NOMO-1 treated with dmso at 0.1 percent for 144 hours (cell line): Measurements from ENCODE around the gene ELAVL3.
"Not testable (repeated sequence)": the region's sequence is repeated elsewhere in the genome, so short reads cannot be mapped to it uniquely, and the experiment has no call there.

ENCODE experiments used
- DNase-seq: peaks from one replicate; lab custom pipeline; 2025; ENCODE audit not compliant: unreplicated experiment; lab: John Stamatoyannopoulos, UW

Gene ELAVL3

DNA sequence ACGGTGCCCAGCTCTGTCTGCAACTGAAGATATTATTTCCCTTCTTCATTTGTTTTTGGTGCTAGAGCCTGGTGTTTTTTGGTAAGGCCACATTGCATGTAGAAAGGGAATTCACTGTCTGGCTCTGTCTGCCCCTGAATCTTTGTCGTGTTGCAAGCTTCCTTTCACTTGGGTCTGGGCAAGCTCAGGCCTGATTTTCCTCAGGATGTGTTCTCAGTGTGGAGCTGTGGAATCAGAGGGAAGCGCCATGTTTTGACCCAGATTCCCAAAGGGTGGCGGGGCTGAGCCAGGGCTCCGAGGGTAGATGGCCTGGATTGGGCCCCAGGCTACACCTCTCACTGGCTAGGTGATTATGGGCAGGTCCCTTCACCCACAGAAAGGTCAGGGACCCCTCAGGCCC lies 36.8 kb downstream of the ELAVL3 start:
- DNase-seq: no peak

GRCh38 chr19:11437955-11438354 lies 42.9 kb downstream of the ELAVL3 start:
- DNase-seq: no peak

DNA sequence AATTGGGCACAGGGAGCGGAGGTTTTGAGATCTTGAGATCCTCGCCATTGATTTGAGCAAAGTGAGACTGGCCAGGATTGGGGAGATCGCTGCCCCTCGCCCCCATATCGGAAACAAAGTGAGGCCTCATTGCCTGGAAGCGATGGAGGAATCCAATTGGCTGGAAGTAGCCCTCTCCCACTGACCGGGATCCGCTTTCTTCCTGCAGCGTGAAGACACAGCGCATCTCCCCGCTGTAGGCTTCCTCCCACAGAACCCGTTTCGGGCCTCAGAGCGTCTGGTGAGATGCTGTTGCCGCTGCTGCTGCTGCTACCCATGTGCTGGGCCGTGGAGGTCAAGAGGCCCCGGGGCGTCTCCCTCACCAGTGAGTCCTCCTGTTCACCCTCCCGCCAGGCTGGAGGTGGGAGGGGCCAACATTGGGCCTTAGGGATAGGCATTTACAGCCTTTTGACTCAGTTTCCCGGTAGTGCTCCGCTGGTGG lies 45.0 kb downstream of the ELAVL3 start:
- DNase-seq: no peak

DNA sequence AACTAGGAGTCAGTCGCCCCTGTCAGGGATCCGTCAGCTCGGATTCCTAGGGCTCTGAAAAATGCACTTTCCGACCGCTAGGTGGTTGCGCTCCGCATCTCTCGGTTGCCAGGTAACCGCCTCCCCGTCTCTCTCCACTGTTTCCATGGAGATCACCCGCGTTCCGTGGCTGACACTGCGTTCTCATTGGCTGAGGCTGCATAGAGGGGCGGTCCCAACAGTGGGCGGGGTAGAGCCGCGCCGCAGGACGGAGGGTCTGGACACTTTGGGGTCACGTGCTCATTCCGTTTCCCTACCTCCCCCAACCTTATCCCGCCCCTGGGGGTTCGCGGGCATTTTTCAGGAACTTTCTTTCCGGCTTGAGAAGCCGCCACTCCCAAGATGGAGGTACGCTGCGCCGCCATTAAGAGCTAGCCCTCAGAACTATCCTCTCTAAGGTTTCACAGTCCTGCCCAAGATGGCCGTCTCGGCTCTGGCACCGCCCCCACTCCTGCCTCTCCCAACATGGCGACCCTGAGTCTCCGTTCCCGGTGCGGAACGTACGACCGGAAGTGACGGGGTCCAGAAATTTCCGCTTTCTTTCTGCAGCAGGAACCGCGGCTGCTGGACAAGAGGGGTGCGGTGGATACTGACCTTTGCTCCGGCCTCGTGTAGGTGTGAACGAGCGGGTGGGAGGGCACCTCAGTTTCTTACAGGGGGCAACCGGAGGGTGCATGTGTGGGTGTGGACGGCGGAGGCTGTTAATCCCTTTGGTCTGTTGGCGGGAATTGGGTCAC lies 45.6 kb downstream of the ELAVL3 start, which contains the start of the genes ODAD3 and PRKCSH:
ODAD3 (minus strand) TSS at position 65 of the 776 bp plus-strand sequence. CDS start 105 bp downstream, outside the sequence.
PRKCSH (plus strand) TSS at position 579 of the 776 bp plus-strand sequence. CDS start 483 bp downstream, outside the sequence.
- DNase-seq: peak; percentile 100

DNA sequence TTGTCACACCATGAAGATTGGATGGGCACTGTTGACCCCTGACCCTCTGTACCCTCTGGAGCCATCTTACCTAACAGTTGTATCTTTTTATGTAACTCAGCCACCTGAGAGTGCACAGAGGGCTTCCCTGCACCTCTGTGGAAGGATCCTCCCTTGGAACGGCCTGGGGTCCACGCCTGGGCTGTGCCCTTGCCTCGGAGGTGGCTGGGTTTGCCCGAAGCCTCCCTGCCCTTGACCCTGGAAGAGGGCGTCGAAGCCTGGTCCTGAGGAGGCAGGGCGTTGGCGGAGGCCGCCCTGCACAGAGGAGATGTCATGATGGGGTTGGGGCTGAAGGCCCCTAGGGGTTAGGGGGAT lies 46.2 kb downstream of the ELAVL3 start:
- no peak for DNase-seq

DNA sequence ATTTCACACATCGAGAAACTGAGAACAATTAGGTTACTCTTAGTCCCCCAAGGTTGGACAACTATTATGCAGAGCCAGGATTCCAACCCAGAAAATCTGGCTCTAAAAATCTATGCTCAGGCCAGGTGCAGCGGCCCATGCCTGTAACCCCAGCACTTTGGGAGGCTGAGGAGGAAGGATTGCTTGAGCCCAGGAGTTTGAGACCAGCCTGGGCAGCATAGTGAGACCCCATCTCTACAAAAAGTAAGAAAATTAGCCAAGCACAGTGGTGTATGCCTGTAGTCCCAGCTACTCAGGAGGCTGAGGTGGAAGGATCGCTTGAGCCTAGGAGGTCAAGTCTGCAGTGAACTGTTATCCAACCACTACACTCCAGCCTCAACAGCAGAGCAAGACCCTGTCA lies 47.3 kb downstream of the ELAVL3 start:
- DNase-seq: not testable (repeated sequence)

DNA sequence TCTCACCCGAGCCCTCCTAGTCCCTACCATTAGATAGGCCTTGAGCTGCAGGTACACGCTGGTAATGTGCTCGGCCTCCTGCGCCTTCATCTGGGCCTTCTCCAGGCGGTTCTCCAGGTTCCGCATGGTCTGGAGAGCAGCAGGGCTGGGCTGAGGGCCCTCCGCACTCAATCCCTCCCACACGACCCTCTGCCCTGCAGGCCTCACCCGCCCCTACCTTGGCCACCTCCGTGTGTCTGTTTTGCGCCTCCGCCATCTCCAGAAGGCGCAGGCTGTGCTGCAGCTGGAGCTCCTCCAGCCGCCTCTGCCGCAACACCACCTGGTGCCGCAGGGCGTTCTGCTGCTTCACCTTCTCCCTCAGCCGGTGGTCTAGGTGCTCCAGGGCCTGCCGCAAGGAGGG lies 54.2 kb downstream of the ELAVL3 start:
- DNase-seq: no peak

DNA sequence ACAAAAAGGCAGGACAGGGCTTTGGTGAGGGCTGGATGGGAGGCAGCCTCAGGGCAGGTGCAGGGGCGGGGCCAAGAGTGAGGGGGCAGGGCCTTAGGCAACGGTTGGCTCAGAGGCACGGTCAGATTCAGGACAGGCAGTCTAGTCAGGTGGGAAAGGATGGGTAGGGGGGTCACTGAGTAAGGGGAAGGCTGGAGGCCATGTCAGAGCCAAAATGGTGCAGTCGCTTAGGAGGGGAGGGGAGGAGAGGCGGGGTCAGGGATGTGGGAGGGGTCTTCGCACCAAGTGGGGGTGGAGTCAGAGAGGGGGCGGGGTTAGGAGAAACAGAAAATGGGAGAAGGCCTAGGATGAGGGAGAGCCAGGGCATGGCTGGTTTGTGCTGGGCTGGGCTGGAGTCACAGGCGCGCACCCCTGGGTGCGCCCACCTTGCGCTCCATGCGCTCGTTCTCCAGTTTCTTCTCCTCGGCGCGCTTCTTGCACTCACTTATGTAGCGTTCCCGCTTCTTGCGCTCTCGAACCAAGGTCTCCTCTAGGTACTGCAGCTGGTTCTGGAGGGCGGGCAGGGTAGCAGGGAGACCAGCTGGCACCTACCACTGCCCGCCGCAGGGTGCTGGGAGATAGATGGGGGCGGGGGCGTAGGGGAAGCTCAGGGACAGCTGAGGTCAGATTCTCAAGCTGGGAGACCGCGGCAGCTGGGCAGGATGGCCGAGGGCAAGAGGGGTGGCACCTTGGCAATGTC lies 55.0 kb downstream of the ELAVL3 start:
- DNase-seq: no peak

DNA sequence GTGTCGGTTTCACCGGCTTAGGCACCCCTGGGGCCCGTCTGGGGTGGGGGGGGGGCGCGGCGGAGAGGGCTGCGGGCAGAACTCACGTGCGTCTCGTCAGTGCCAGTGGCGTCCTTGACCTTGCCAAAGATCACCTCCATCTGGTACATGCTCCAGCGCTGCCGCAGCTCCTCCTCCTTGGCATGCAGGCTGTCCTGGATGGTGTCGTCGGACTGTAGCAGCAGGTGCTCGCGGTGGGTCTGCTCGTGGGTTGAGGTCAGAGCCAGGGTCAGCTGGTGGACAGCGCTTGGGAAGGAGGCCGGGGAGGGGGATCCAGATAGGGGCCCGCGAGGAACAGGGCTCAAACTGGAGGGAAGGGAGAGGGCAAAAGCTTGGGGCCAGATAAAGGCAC lies 57.1 kb downstream of the ELAVL3 start:
- DNase-seq: no peak

- no peak for DNase-seq
These were observed 57.6 kb downstream of the ELAVL3 start for GRCh38 chr19:11423164-11423790.

DNA sequence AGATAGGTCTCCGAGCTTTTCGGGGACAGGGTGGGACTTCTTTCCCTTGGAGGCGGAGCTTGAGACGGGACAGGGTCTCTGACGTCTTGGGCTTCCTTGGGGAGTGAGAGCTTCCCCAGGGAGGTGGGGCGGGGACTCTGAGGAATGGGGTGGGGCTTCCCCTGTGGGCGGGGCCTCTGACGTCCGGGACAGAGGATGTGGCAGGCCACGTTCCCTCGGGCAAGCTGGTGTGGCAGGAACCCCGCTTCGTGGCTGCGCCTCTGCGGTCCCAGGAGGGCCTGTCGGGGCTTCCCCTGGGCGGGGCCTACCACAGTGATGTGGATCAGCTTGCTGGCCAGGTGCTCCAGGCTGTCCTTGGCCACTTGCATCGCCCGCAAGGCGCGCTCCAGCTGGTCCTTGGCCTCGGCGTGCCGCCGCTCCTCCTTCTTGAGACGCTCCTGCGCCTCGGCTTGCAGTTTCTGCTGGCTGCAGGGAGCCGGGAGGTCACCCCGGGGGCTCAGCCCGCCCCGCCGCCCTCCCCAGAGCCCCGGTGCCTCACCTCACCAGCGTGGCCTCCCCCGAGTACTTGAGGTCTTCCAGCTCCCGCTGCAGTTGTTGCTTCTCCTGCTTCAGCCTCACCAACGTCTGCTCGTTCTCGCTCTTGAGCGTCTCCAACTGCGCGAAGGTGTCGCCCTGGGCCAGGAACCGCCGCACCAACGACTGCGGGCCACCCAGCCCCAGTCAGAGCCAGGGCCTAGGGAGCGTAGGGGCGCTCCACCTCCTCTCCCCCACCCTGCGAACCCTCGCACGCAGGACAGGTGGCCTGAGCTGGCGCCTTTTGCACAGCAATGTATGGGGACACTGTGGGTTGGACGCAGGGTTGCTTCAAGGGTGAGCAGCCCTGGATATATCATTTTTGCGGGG lies 58.4 kb downstream of the ELAVL3 start:
- DNase-seq: no peak

DNA sequence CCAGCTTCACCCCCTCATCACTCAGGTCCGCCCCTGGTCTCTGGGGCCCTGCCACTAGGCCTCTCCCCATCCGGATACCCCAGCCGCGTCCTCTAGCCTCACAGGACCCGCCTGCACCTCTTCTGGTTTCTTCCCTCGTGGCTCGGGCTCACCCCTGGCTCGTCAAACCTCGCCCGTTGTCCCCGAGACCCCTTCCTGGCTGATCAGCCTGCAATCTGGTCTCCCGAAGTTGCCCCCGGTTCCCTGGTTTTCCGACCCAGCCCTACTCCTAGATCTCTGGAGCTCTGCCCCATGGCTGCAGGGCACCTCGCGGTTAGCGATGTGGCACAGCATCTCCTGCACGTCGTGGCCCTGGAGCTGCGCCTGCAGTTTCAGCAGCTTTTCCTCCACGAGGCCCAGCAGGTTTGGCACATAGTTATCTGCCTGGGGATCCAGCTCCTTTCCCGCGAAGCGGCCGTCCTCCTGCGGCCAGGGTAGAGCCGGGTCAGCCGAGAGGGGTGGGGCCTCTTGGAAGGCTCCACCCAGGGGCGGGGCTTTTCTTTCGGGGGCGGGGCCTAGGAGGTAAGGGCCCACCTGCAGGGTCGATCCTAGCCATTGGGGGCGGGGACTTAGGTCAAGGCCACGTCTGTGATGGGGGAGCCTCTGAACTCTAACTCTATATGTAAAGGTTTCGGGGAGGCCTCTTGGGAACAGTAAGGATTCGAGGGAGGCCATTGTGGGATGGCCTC lies 59.3 kb downstream of the ELAVL3 start:
- DNase-seq: no peak

DNA sequence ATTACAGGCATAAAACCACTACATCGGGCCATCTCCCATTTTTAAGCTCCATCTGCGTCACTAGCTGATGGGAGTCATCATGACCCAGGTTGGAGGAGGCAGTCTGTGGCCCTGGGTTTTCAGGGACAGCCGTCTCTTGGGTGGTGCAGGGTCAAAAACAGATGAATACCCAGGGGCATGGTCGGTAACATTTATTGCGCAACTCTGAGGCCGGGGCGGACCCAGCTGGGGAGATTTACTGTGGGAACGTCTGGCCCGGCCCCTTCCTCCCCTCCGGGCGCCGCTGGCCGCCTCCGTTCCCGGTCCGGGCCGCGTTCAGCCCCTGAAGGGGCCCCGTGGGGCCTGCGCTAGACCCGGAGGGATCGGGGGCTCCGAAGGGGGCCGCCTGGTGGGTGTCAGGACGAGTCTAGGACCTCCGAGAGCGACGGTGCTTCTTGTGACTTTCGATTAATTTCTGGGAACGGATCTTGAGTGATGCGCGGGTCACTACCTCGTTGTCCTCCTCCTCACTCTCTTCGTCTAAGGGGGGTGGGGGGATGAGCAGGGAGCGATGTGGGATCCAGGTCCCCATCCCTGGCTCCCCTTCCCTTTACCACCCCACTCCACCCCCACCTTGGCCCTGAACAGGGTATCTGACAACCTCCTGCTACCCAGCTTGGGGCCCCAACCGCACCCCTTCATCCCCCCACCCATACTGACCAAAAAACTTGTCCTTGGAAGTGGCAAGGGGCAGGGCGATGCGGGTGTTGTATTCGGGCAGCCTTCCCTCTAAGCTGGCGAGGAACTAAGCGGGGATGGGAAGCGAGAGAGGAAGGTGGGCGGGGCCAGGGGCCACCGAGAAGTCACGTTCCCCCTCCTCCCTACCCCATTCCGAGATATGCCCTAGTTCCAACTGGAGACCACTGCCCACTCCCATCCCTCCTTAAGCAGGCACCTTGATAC lies 60.1 kb downstream of the ELAVL3 start:
- DNase-seq: no peak

GRCh38 chr19:11418549-11419506 lies 62.0 kb downstream of the ELAVL3 start, which contains the start of gene RGL3:
TSS of gene RGL3 (minus strand) at chr19:11419314. CDS start at chr19:11419278, 36 bp downstream.
- DNase-seq: no peak

GRCh38 chr19:11418094-11418548 lies 62.7 kb downstream of the ELAVL3 start:
- DNase-seq: no peak

DNA sequence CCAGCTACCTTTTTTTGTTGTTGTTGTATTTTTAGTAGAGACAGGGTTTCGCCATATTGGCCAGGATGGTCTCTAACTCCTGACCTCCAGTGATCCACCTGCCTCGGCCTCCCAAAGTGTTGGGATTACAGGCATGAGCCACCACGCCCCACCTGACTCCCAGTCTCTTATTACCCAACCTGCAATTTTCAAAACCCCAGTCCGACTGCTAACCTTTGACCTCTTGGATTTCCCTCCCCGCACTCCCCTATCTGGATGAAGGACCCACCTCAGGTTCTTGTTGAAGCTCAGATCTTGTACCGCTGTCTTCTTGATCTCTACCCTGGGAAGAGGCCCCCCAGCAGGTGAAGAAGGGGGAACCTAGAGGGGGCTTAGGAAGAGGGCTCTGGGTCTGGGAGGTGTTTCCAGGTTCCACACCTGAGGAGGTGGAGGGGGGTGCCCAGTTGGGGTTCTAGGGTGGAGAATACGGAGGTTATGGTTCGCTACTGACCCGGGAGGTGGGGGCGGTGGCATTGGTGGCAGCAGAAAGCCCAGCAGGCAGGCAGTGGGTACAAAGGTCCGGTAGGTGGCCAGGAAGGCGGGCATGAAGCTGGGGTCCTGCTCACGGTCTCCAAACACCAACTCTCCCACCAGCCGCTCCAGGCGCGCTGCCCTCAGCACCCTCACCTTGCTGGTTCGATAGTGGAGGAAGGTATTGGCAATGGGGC lies 64.3 kb downstream of the ELAVL3 start:
- DNase-seq: no peak

DNA sequence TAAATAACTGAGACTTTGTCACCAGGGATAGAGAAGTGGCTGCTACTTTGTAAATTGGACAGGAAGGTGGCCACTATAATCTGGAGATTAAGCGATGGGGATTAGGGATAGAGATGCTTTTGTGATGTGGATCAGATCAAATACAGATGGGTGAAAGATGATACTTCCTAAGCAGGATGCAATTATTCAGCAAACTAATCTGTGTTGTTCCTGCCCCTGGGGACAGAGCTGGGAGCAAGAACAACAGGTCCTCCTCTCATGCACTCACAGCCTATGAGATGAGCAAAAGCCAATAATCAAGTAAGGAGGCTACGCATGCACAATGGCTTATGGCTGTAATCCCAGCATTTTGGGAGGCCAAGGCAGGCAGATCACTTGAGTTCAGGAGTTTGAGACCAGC lies 66.3 kb downstream of the ELAVL3 start:
- no peak for DNase-seq
